Measurements from ENCODE around the gene AGBL1. TPM values are rescaled to one million over a fixed set of nuclear protein-coding genes. Genes with fewer than 3 reads are reported as not detected.

AGBL1 gene
- total RNA-seq, 1 donor from 2014 or later = not detected

GRCh38 chr15:86615816-86616215 lies 536.1 kb downstream of the AGBL1 start:
- peaks cover 4% of the 10 kb centered on the region for H3K9me3 ChIP-seq (replicated peaks)
- TF ChIP-seq, protein P1, sequence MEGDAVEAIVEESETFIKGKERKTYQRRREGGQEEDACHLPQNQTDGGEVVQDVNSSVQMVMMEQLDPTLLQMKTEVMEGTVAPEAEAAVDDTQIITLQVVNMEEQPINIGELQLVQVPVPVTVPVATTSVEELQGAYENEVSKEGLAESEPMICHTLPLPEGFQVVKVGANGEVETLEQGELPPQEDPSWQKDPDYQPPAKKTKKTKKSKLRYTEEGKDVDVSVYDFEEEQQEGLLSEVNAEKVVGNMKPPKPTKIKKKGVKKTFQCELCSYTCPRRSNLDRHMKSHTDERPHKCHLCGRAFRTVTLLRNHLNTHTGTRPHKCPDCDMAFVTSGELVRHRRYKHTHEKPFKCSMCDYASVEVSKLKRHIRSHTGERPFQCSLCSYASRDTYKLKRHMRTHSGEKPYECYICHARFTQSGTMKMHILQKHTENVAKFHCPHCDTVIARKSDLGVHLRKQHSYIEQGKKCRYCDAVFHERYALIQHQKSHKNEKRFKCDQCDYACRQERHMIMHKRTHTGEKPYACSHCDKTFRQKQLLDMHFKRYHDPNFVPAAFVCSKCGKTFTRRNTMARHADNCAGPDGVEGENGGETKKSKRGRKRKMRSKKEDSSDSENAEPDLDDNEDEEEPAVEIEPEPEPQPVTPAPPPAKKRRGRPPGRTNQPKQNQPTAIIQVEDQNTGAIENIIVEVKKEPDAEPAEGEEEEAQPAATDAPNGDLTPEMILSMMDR (IDR thresholded peaks at IDR 0.05; ENCODE audit: borderline replicate concordance) = no peak
- no peaks in the 10 kb centered on the region for H3K36me3 ChIP-seq
- intact Hi-C loops (cut with micrococcal nuclease) = no loop called here
- H3K27ac ChIP-seq (replicated peaks) = no peak overlapping the region
- no peak for DNase-seq
- peaks cover 3% of the 10 kb centered on the region for H3K4me1 ChIP-seq
- no peak overlapping the region for H3K4me3 ChIP-seq
- H3K27me3 ChIP-seq (ENCODE audit: low read depth) = peaks cover 4% of the 10 kb centered on the region

GRCh38 chr15:86616771-86617170 lies 537.1 kb downstream of the AGBL1 start:
- TF ChIP-seq, protein P1 (IDR thresholded peaks at IDR 0.05; ENCODE audit: borderline replicate concordance) = no peak
- DNase-seq = no peak
- Histone ChIP-seq H3K27me3 (ENCODE audit: low read depth) (peaks cover 4% of the 10 kb centered on the region), H3K4me1 (peaks cover 5% of the 10 kb centered on the region), H3K9me3 (replicated peaks) (peaks cover 4% of the 10 kb centered on the region), H3K4me3 (no peak overlapping the region), H3K36me3 (no peaks in the 10 kb centered on the region), H3K27ac (replicated peaks) (no peak overlapping the region)
- intact Hi-C loops (cut with micrococcal nuclease) = no loop called here

- DNase-seq = no peak
- Histone ChIP-seq H3K4me1 (peaks cover 12% of the 10 kb centered on the region), H3K27me3 (ENCODE audit: low read depth) (no peaks in the 10 kb centered on the region), H3K4me3 (no peak overlapping the region), H3K9me3 (replicated peaks) (no peaks in the 10 kb centered on the region), H3K27ac (replicated peaks) (no peak overlapping the region), H3K36me3 (no peaks in the 10 kb centered on the region)
- intact Hi-C loops (cut with micrococcal nuclease) = no loop called here
- TF ChIP-seq, protein P1 (IDR thresholded peaks at IDR 0.05; ENCODE audit: borderline replicate concordance) = no peak
Measured at GRCh38 chr15:86620157-86620556, 540.5 kb downstream of the AGBL1 start.

DNA sequence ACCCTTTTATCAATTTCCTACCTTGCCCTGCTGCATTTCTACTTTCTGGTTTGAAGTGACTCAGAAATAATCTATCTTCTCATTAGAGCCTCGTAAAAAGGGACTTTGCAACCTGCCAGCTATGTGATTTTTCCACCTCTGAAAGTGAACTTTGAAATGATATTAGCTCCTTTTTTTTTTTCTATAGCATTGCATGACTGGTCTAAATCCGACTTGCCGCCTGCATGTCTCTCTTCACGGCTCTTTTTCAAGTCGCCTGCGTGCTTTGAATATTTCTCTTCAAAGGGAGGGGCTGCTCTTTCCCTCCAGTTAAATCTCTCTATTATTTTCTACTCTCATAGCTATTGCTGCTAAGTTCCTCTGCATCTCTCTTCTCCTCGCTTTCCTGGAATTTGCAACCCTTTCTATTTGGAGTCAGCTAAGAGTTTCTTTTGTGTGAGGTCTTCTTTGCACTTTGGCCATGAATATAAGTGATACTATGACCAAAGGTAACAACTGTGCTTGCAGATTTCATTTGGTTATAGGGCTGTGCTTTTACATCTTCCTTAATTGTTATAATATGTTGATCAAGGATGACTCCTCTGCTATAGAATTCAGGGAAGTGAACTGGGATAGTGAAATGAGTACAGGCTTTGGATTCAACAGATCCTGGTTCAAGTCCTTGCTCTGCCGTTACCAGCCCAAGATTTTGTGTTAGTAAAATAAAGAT lies 541.1 kb downstream of the AGBL1 start:
- peaks cover 12% of the 10 kb centered on the region for H3K4me1 ChIP-seq
- H3K27ac ChIP-seq (replicated peaks) = no peak overlapping the region
- H3K9me3 ChIP-seq (replicated peaks) = no peaks in the 10 kb centered on the region
- no peak for DNase-seq
- no peaks in the 10 kb centered on the region for H3K36me3 ChIP-seq
- H3K27me3 ChIP-seq (ENCODE audit: low read depth) = no peaks in the 10 kb centered on the region
- intact Hi-C loops (cut with micrococcal nuclease) = no loop called here
- TF ChIP-seq, protein P1 (IDR thresholded peaks at IDR 0.05; ENCODE audit: borderline replicate concordance) = no peak
- H3K4me3 ChIP-seq = no peak overlapping the region

GRCh38 chr15:86623236-86623635 lies 543.6 kb downstream of the AGBL1 start:
- Histone ChIP-seq H3K27me3 (ENCODE audit: low read depth) (no peaks in the 10 kb centered on the region), H3K4me3 (no peak overlapping the region), H3K27ac (replicated peaks) (no peak overlapping the region), H3K4me1 (peaks cover 12% of the 10 kb centered on the region), H3K36me3 (no peaks in the 10 kb centered on the region), H3K9me3 (replicated peaks) (no peaks in the 10 kb centered on the region)
- intact Hi-C loops (cut with micrococcal nuclease) = no loop called here
- DNase-seq = no peak
- TF ChIP-seq, protein P1 (IDR thresholded peaks at IDR 0.05; ENCODE audit: borderline replicate concordance) = no peak

Measured in left ventricle myocardium inferior (tissue), 1 donor.